HG02885 (cell line): ENCODE results near the gene MRTFA.
"Not testable (repeated sequence)": the region's sequence is repeated elsewhere in the genome, so short reads cannot be mapped to it uniquely, and the experiment has no call there.

Experiments used
- ATAC-seq: cut with Tn5 transposase; IDR thresholded peaks from one replicate; pipeline ENCODE4 v1.9.1; 2021; ENCODE audit warnings: mild to moderate bottlenecking; ENCODE audit not compliant: unreplicated experiment, poor library complexity

The MRTFA gene

GRCh38 chr22:40661671-40662070 is 25.2 kb upstream of the MRTFA start:
- no peak for ATAC-seq

GRCh38 chr22:40660730-40661129 is 24.2 kb upstream of the MRTFA start:
- no peak for ATAC-seq

- ATAC-seq, result no peak
These were observed 22.6 kb upstream of the MRTFA start for GRCh38 chr22:40659166-40659565.

GRCh38 chr22:40656651-40657050 is 20.1 kb upstream of the MRTFA start:
- ATAC-seq, result not testable (repeated sequence)

- not testable (repeated sequence) for ATAC-seq
These were observed 19.4 kb upstream of the MRTFA start for GRCh38 chr22:40655941-40656340.

- ATAC-seq, result no peak
These were observed 18.1 kb upstream of the MRTFA start for GRCh38 chr22:40654522-40655167.

- no peak for ATAC-seq
These were observed 16.8 kb upstream of the MRTFA start for GRCh38 chr22:40653361-40653760.

- peak; percentile 96 for ATAC-seq
These were observed 15.3 kb upstream of the MRTFA start for GRCh38 chr22:40651563-40652501.

- ATAC-seq, result no peak
These were observed 14.5 kb upstream of the MRTFA start for GRCh38 chr22:40651057-40651456.

- no peak for ATAC-seq
These were observed 11.9 kb upstream of the MRTFA start for GRCh38 chr22:40648386-40648785.

GRCh38 chr22:40645579-40646197 is 9.2 kb upstream of the MRTFA start:
- no peak for ATAC-seq

- ATAC-seq, result no peak
These were observed 5.8 kb upstream of the MRTFA start for GRCh38 chr22:40642316-40642715.

- ATAC-seq, result no peak
These were observed 4.8 kb upstream of the MRTFA start for GRCh38 chr22:40641269-40641668.

- ATAC-seq, result no peak
These were observed 1.7 kb upstream of the MRTFA start for GRCh38 chr22:40638261-40638660.

GRCh38 chr22:40637183-40638150 is 948 bp upstream of the MRTFA start:
- no peak for ATAC-seq

GRCh38 chr22:40635940-40636379 is 559 bp downstream of the MRTFA start:
- peak; percentile 12 for ATAC-seq

GRCh38 chr22:40635043-40635939 is 1.2 kb downstream of the MRTFA start:
- ATAC-seq, result no peak

GRCh38 chr22:40634119-40634903 is 2.2 kb downstream of the MRTFA start:
- no peak for ATAC-seq
